SK-N-SH (cell line): ENCODE measurements around the gene XRCC6. TPM values are rescaled to one million over a fixed set of nuclear protein-coding genes. Genes with fewer than 3 reads are reported as not detected.

Experiments
- CTCF ChIA-PET: fragments of 300-600, 350-600 bp; formaldehyde crosslinking; extraction: SDS; loops from one replicate; lab custom pipeline; 2021; lab: Yijun Ruan, JAX
- POLR2A ChIA-PET: fragments of 350-600 bp; sonication (Branson Sonifier 250); formaldehyde crosslinking; extraction: SDS; loops from one replicate; lab custom pipeline; 2020; ENCODE audit warnings: antibody characterized with exemption, inconsistent platforms; lab: Yijun Ruan, JAX
- DNase-seq: peaks from one replicate; pipeline ENCODE4 v3.0.0; 2012
- H2AFZ ChIP-seq: fragments of 200-600 bp; sonication (generic); 2 replicates; pipeline ENCODE4 v1.8.1; 2016; ENCODE audit warnings: antibody characterized with exemption, mild to moderate bottlenecking, low read depth
- H3F3A ChIP-seq: fragments of 200-600 bp; sonication (generic); replicated peaks from 2 replicates; pipeline ENCODE3; 2016; ENCODE audit warnings: antibody characterized with exemption, mild to moderate bottlenecking; ENCODE audit not compliant: insufficient read depth
- H3K27ac ChIP-seq, 2 experiments: fragments of 200-500 bp in 1 of 2; fragments of 200-600 bp in 1 of 2; sonication (Bioruptor generic) in 1 of 2; sonication (generic), shearing (Covaris generic) in 1 of 2; 2 replicates each; pipeline versions ENCODE4 v1.5.1 to v1.6.1; 2014 to 2016; ENCODE audit warnings: low read depth in 2 of 2, inconsistent platforms in 1 of 2, low read length in 1 of 2, mild to moderate bottlenecking in 1 of 2, mixed read lengths in 1 of 2
- H3K27me3 ChIP-seq: fragments of 200-600 bp; sonication (generic), shearing (Covaris generic); 2 replicates; pipeline ENCODE4 v1.6.1; 2016; ENCODE audit warnings: mixed run types; ENCODE audit not compliant: insufficient read depth
- H3K36me3 ChIP-seq, 2 experiments: fragments of 200-500 bp in 1 of 2; fragments of 200-600 bp in 1 of 2; sonication (Bioruptor generic) in 1 of 2; sonication (generic) in 1 of 2; replicated peaks in 1 of 2; 2 replicates each; pipeline versions ENCODE3 to v1.5.1; 2014 to 2016; ENCODE audit warnings: low read length in 1 of 2, mild to moderate bottlenecking in 1 of 2; ENCODE audit not compliant: insufficient read depth in 2 of 2, control insufficient read depth in 1 of 2
- H3K4me1 ChIP-seq, 2 experiments: fragments of 200-500 bp in 1 of 2; fragments of 200-600 bp in 1 of 2; sonication (Bioruptor generic) in 1 of 2; sonication (generic), shearing (Covaris generic) in 1 of 2; 2 replicates each; pipeline versions ENCODE4 v1.5.1 to v1.6.1; 2014 to 2016; ENCODE audit warnings: low read depth in 1 of 2, low read length in 1 of 2, mixed run types in 1 of 2; ENCODE audit not compliant: insufficient read depth in 2 of 2, control insufficient read depth in 1 of 2
- H3K4me2 ChIP-seq: fragments of 200-600 bp; sonication (generic), shearing (Covaris generic); 2 replicates; pipeline ENCODE4 v1.6.1; 2017; ENCODE audit warnings: mixed run types
- H3K4me3 ChIP-seq, 2 experiments: fragments of 200-500 bp in 1 of 2; fragments of 200-600 bp in 1 of 2; sonication (Bioruptor generic) in 1 of 2; sonication (generic), shearing (Covaris generic) in 1 of 2; 2 replicates each; pipeline versions ENCODE4 v1.5.1 to v1.8.1; 2014 to 2016; ENCODE audit warnings: low read depth in 2 of 2, inconsistent platforms in 1 of 2, low read length in 1 of 2, mild to moderate bottlenecking in 1 of 2, mixed read lengths in 1 of 2, moderate library complexity in 1 of 2
- H3K79me2 ChIP-seq: fragments of 200-600 bp; sonication (generic); 2 replicates; pipeline ENCODE4 v1.8.1; 2017; ENCODE audit warnings: mild to moderate bottlenecking; ENCODE audit not compliant: insufficient read depth
- H3K9ac ChIP-seq: fragments of 200-600 bp; sonication (generic); 2 replicates; pipeline ENCODE4 v1.6.1; 2017; ENCODE audit warnings: mixed run types
- H3K9me2 ChIP-seq: fragments of 200-600 bp; sonication (generic); 2 replicates; pipeline ENCODE4 v1.6.1; 2017; ENCODE audit warnings: mixed run types
- H3K9me3 ChIP-seq: fragments of 200-600 bp; sonication (generic); 2 replicates; pipeline ENCODE4 v1.6.1; 2017; ENCODE audit warnings: mixed run types, mild to moderate bottlenecking, moderate library complexity
- H4K20me1 ChIP-seq: fragments of 200-600 bp; sonication (generic); 2 replicates; pipeline ENCODE4 v1.6.1; 2017; ENCODE audit warnings: mild to moderate bottlenecking, mixed run types; ENCODE audit not compliant: insufficient read depth
- EP300 ChIP-seq, 2 experiments: IDR thresholded peaks; 2 replicates each; pipeline versions ENCODE4 v1.4.0 to v1.6.1; 2012; ENCODE audit warnings: borderline replicate concordance in 1 of 2, low read depth in 1 of 2, low read length in 1 of 2
- FOXM1 ChIP-seq: IDR thresholded peaks from 2 replicates; pipeline ENCODE4 v1.4.0; 2012; ENCODE audit warnings: low read depth, mild to moderate bottlenecking
- GABPA ChIP-seq: IDR thresholded peaks from 2 replicates; pipeline ENCODE4 v1.4.0; 2012; ENCODE audit warnings: low read depth, mild to moderate bottlenecking
- GATA2 ChIP-seq: sonication (generic); formaldehyde crosslinking; IDR thresholded peaks from 2 replicates; pipeline ENCODE4 v1.5.0; 2020; ENCODE audit warnings: mild to moderate bottlenecking, missing genetic modification reagents
- IRF3 ChIP-seq: fragments of 150-350 bp; IDR thresholded peaks from 2 replicates; pipeline ENCODE4 v1.6.1; 2016; ENCODE audit warnings: mild to moderate bottlenecking, low read depth, low read length
- JUND ChIP-seq: IDR thresholded peaks from 2 replicates; pipeline ENCODE4 v1.4.0; 2012
- MAX ChIP-seq: IDR thresholded peaks from 2 replicates; pipeline ENCODE4 v1.4.0; 2012; ENCODE audit warnings: low read depth
- MEF2A ChIP-seq: IDR thresholded peaks from 2 replicates; pipeline ENCODE4 v1.4.0; 2012; ENCODE audit warnings: low read depth, borderline replicate concordance
- MXI1 ChIP-seq: IDR thresholded peaks from 2 replicates; pipeline ENCODE4 v1.6.1; 2012; ENCODE audit warnings: mild to moderate bottlenecking, low read depth, low read length, improper control_type of control experiment
- POLR2AphosphoS5 ChIP-seq: IDR thresholded peaks from 2 replicates; pipeline ENCODE4 v1.6.1; 2012; ENCODE audit warnings: low read depth, low read length
- REST ChIP-seq: IDR thresholded peaks from 2 replicates; pipeline ENCODE4 v1.6.1; 2012; ENCODE audit warnings: mild to moderate bottlenecking, low read depth, low read length, moderate library complexity
- RFX5 ChIP-seq: IDR thresholded peaks from 2 replicates; pipeline ENCODE4 v1.6.1; 2012; ENCODE audit warnings: mild to moderate bottlenecking, improper control_type of control experiment, low read length
- RXRA ChIP-seq: IDR thresholded peaks from 2 replicates; pipeline ENCODE4 v1.4.0; 2012; ENCODE audit warnings: low read depth, mild to moderate bottlenecking, borderline replicate concordance
- SMC3 ChIP-seq: IDR thresholded peaks from 2 replicates; pipeline ENCODE4 v1.6.1; 2012; ENCODE audit warnings: low read depth, low read length, improper control_type of control experiment
- TCF12 ChIP-seq: IDR thresholded peaks from 2 replicates; pipeline ENCODE4 v1.4.0; 2012
- USF2 ChIP-seq: fragments of 150-350 bp; IDR thresholded peaks from 2 replicates; pipeline ENCODE4 v1.6.1; 2017; ENCODE audit warnings: antibody characterized with exemption, low read length, low read depth, borderline replicate concordance
- ZBTB33 ChIP-seq: IDR thresholded peaks from 2 replicates; pipeline ENCODE4 v1.4.0; 2012; ENCODE audit warnings: low read depth, borderline replicate concordance
- WGBS: methylation state at CpG from one replicate; pipeline ENCODE4 v1.1.6; 2017; ENCODE audit warnings: low lambda C conversion rate; 5-methylcytosine and 5-hydroxymethylcytosine counted together
- polyA plus RNA-seq, 3 experiments: library from polyadenylated mRNA; depleted of rRNA; stranded (reverse); fragments of >200 nt; gene quantifications; 2 replicates each; pipeline ENCODE4 v1.2.3, GENCODE V29; 2012

The XRCC6 gene
- polyA plus RNA-seq, 1 of the 3 experiments (the other 2 are of a cell fraction) = 78.1 TPM

GRCh38 chr22:41672780-41673509 lies 51.9 kb downstream of the XRCC6 start:
- H3F3A ChIP-seq = peaks cover 6% of the 10 kb centered on the region
- no peak for DNase-seq
- no peak overlapping the region for H2AFZ ChIP-seq
- no peak overlapping the region for H3K27ac ChIP-seq
- H4K20me1 ChIP-seq = no peaks in the 10 kb centered on the region
- H3K4me2 ChIP-seq = no peak overlapping the region
- H3K36me3 ChIP-seq = peaks cover 0 to 10% of the 10 kb centered on the region in 2 experiments
- peaks cover 3% of the 10 kb centered on the region; the same call in 1 of the 2 replicates for H3K79me2 ChIP-seq
- H3K9me2 ChIP-seq = no peaks in the 10 kb centered on the region
- ChIA-PET CTCF (no interaction called here), POLR2A (no interaction called here)
- no peak for TF ChIP-seq JUND
- TF ChIP-seq GABPA = no peak
- no peak for TF ChIP-seq IRF3
- TF ChIP-seq USF2 = no peak
- no peak for TF ChIP-seq MAX
- no peak for TF ChIP-seq FOXM1
- TF ChIP-seq REST = no peak
- TF ChIP-seq MEF2A = no peak
- H3K9ac ChIP-seq = no peak overlapping the region
- WGBS = 55% methylated on average over 5 of the region's 6 CpGs
- H3K4me1 ChIP-seq = no peaks in the 10 kb centered on the region
- H3K4me3 ChIP-seq = no peak overlapping the region
- H3K9me3 ChIP-seq = no peaks in the 10 kb centered on the region
- no peaks in the 10 kb centered on the region for H3K27me3 ChIP-seq

- Histone ChIP-seq H3K9ac (no peak overlapping the region), H3K4me2 (no peak overlapping the region), H3K27me3 (no peaks in the 10 kb centered on the region), H3F3A (no peaks in the 10 kb centered on the region), H4K20me1 (no peaks in the 10 kb centered on the region), H2AFZ (no peak overlapping the region), H3K79me2 (peaks cover 20% of the 10 kb centered on the region), H3K9me2 (no peaks in the 10 kb centered on the region), H3K4me3 (no peak overlapping the region), H3K36me3 (peaks cover 11 to 14% of the 10 kb centered on the region in 2 experiments), H3K9me3 (no peaks in the 10 kb centered on the region), H3K27ac (no peak overlapping the region), H3K4me1 (no peaks in the 10 kb centered on the region)
- no peak for DNase-seq
- ChIA-PET POLR2A (no interaction called here), CTCF (no interaction called here)
- WGBS = 92% methylated on average over 10 of the region's 12 CpGs
- no peak for TF ChIP-seq POLR2AphosphoS5
- TF ChIP-seq ZBTB33 = no peak
- TF ChIP-seq RXRA = no peak
- TF ChIP-seq EP300 (IDR thresholded peaks at IDR 0.05; ENCODE audit: borderline replicate concordance in 1 of 2, low read depth in 1 of 2, low read length in 1 of 2) = no peak
- no peak for TF ChIP-seq TCF12
- TF ChIP-seq JUND = no peak
- TF ChIP-seq RFX5 = no peak
- TF ChIP-seq MXI1 = no peak
- TF ChIP-seq SMC3 = no peak
- TF ChIP-seq GATA2 (CRISPR knock-in tag) = no peak
- TF ChIP-seq FOXM1 = no peak
Observed at GRCh38 chr22:41674846-41675340, 53.8 kb downstream of the XRCC6 start.
